ENCODE results near the gene SLC35F3.
A peak's percentile ranks its signal among the peaks of the same experiment; 100 is the strongest.

SLC35F3 gene

DNA sequence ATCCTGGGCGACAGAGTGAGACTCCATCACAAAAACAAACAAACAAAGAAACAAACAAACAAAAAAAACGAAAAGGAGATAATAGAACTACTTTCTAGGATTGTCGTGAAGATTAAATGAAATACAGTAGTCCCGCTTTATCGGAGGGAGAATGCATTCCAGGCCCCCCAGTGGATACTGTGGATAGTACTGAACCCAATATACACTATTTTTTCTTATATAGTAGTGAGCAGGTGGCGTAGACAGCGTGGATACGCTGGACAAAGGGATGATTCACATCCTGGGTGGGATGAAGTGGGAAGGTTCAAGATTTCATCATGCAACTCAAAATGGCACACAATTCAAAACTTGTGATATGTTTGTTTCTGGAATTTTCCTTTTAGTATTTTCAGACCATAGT lies 8.0 kb downstream of the SLC35F3 start:
- DNase-seq (ENCODE audit: low read depth, low spot score) = no peak

DNA sequence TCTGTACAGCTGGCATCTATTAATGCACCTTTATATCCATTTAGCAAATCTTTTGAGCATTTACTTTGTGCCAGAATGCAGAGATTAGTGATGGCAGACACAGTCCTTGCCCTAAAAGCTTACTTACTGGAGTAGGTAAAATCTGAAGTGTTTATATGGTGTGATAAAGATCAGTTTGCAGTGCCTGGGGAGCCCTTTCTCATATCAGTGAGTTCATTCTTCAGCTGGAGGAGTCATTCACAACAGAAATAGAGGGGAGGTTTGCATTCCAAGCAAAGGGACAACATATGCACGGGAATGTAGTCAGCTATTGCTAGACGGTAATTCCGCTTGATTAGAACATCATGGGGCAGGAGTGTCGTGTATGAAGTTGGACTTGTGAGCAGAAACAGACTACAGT lies 8.4 kb downstream of the SLC35F3 start:
- DNase-seq (ENCODE audit: low read depth, low spot score) = no peak

DNA sequence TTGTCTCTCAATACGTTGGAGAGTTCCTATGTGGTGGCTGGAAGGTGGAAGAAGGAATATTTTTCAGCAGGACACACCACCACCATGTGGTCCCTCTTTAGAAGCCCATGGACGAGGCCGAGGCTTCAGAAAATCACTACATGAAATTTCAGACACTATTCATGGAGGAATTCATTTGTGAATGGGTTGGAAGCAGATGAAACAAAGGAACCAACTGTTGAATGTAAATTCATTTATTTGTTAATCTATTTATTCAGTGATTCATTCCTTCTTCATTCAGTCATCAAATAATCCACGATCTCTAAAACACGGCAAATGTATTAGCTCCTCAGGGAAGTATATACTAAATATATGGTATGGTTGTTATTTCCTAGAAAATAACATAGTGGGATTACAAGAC lies 12.2 kb downstream of the SLC35F3 start:
- peak; percentile 66 for DNase-seq (ENCODE audit: low read depth, low spot score)

DNA sequence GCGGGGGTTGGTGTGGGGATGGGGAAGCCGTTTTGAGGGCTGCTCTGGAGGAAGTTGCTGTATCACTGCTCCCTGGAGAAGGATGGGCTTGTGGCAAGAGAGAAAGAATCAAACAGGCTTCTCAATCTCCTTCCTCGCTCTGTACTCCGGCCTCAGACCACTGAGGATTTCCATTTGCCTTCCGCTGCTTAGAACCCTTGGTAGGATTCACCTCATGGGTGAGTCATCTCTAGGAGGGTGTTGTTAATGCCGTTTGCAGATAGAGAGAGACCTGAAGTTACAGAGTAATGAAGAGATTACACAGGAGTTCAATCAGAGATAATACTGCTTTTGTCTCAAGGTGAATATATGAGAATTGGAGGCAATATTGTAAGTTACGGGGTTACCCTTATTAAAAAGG lies 15.3 kb downstream of the SLC35F3 start:
- DNase-seq (ENCODE audit: low read depth, low spot score) = no peak

DNA sequence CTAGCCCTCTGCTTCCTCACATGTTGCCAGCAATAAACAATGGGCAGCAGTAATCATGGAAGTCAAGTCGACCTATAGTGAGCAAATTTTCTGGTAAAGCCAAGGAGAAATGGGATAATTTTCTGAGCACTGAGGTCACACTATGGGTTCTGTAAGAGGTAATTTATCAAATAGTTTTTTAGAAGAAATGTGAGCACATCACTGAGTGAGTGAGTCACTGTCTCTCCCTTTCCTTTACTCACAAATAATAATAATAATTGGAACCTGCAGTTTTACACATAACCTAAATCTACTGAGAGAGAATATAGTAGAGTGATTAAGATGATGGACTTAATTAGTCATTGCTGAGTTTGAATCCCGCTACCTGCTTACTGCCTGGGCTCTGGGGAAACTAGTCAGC lies 23.6 kb downstream of the SLC35F3 start:
- DNase-seq (ENCODE audit: low read depth, low spot score) = no peak

DNA sequence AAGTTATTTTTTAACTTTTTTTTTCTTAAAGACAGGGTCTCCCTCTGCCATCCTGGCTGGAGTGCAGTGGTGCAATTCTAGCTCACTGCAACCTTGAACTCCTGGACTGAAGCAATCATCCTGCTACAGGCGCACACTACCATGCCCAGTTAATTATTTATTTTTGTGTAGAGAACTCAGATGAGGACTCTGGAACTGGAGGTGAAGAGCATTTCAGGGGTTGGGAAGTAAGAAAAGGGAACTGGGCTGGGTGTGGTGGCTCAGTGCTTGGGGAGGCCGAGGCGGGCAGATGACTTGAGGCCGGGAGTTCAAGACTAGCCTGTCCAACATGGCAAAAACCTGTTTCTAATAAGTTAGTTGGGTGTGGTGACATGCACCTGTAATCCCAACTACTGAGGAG lies 28.9 kb downstream of the SLC35F3 start:
- no peak for DNase-seq (ENCODE audit: low read depth, low spot score)

DNA sequence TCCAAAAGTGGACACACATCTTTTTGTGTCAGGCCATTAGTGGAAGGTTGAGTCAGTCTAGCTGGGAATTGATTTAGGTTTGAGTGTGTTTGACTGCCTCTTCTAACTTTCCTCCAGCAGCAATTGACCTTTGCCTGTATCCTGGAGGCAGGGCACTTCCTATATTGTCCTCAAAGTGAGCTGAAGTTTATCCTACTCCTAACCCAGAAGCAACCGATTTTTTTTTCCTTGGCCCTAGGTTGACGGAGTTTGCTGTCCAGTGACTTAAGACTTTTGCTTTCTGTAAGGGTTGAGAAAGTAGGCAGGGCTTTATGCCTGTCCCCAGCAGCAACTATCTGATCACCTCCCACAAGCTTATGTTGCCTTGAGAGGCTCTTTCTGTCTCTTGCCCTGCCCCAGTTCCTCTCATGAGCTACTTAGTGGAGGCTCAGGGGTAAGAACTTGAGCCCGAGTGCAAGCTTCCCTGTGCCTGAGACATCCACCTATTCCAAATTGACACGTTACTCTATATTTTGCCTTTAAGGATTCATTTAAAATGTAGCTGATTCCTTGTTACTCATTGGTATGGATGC lies 30.9 kb downstream of the SLC35F3 start:
- no peak for DNase-seq (ENCODE audit: low read depth, low spot score)

DNA sequence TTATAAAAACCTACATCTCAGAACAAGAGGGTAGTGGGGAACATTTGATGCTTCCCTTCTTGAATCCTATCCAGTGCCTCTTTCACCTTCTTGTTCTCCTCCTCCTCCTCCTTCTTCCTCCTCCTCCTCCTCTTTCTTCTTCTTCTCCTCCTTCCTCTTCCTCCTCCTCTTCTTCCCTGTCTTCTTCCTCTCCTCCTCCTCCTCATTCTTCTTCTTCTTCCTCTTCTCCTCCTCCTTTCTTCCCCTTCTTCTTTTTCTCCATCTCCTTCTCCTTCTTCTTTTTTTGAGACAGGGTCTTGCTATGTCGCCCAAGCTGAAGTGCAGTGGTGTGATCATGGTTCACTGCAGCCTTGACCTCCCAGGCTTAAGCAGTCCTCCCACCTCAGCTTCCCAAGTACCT lies 31.9 kb downstream of the SLC35F3 start:
- DNase-seq (ENCODE audit: low read depth, low spot score) = no peak

DNA sequence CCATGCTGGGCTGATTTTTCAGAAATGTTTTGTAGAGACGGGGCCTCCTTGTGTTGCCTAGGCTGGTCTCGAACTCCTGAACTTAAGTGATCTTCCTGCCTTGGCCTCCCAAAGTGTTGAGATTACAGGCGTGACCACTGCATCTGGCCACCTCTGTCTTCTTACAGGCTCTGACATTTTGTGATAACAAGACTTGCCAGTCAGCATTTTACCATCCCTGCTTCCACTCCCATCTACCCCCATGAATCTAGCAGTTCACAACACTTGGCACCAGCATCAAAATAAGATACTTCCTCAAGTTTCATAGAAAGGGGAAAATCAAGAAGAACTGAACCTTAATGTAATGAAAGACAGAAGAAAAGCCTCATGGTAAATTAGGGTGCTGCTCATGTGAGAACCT lies 32.4 kb downstream of the SLC35F3 start:
- no peak for DNase-seq (ENCODE audit: low read depth, low spot score)

DNA sequence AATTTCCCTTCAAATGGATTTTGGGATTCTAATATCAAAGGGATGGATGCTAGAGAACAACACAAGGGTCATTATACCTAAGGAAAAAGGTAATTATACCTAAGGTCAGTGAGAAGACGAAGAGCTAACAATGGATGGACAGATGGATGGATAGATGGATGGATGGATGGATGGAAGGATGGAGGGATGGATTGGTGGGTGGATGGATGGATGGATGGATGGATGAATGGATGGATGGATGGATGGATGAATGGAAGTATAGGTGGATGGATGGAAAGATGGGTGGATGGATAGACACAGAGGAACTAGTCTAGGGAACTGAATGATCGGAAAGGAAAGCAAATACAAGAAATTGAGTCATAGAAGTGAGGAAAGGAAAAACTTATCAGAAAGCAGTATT lies 34.0 kb downstream of the SLC35F3 start:
- no peak for DNase-seq (ENCODE audit: low read depth, low spot score)

DNA sequence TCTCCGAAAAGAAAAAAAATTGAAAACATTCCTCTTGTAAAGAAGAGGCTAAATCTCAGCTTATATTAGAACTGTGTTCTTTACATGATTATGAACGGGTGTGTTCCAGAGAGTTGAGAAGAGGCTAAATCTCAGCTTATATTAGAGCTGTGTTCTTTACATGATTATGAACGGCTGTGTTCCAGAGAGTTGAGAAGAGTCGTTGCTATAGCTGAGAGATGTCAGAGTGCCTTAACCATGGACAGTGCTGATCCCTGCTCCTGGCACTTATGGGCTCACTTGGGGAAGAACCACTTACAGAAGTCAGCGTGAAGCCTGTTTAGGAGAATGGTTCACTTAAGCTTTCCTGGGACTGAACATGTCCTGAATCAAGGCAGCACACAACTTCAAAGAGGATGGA lies 35.0 kb downstream of the SLC35F3 start:
- no peak for DNase-seq (ENCODE audit: low read depth, low spot score)

DNA sequence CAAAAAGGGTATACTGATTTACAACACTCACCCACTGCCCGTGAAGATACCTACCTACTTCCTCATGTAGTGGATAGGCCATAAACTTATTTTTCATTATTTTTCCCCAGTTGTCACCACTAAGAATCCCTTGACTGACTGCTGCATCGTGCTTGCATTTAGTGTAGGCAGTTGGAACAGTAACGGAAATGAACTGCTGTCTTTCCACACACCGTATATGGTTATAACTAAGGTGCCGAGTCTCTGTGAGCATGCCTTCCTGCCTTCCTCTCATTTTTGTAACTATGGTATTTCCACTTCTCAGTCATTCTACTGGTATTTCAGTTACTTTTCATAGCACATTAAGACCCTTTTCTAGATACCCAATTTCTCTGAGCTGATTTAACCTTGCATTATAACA lies 36.4 kb downstream of the SLC35F3 start:
- no peak for DNase-seq (ENCODE audit: low read depth, low spot score)

DNA sequence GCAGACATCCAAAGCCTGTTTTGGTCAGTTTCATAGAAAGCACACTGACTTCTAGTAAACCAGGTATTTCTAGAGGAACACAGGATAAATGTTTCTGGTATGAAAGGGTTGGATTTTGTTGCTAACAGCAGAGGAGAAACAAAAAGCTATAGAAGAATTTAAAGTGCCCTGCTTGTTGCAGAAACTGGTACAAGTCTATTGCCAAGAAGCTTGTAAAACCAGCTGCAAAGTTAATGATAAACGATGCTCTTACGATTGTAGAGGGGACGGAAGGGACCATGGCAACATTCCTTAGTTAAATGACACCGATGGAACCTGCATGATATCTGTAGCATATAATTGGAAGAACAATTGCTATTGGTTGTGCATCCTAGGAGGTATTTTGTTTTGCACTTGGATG lies 40.1 kb downstream of the SLC35F3 start:
- DNase-seq (ENCODE audit: low read depth, low spot score) = no peak

DNA sequence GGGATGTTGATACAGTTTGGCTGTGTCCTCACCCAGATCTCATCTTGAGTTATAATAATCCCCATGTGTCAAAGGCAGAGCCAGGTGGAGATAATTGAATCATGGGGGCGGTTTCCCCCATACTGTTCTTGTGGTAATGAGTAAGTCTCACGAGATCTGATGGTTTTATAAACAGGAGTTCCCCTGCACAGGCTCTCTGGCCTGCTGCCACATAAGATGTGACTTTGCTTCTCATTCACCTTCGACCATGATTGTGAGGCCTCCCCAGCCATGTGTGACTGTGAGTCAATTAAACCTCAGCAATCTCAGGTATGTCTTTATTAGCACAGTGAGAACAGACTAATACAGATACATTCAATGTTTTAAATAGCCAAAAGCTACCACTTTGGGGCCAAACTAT lies 41.1 kb downstream of the SLC35F3 start:
- DNase-seq (ENCODE audit: low read depth, low spot score) = peak; percentile 79

DNA sequence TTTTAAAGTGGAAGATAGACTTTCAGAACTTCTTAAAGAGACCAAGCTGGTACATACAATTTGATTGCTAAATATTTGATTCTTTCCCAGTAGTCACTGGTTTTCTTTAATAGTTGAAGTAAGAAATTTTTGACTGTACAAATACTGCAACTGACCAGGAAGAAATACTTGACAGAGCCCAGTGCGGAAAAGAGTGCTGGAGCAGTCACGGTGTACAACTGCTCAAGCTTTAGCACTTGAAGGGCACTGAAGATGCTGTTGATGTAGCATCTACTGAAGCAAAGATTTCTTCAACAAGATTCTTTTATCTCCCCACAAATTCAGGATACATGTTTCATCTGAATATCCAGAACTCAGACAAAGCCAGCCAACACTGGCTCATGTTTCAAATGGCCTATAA lies 41.5 kb downstream of the SLC35F3 start:
- DNase-seq (ENCODE audit: low read depth, low spot score) = no peak

DNA sequence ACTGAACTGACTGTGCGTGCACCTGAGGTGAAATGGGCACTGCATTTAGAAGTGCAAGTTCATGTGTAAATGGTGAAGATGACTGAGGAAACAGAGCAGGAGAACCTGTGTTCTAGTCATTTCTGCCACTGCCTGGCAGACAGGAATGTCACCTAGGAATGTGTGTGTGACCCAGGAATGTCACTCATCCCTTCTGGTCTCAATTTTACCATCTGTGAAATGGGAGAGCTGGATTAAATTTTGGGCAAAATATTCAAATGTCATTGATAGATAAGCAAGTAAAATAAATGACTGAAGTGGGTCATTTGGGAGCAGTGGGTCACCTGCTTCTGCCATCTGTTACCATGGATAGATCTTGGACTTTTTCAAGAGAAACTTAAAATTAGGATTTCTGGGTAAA lies 42.2 kb downstream of the SLC35F3 start:
- no peak for DNase-seq (ENCODE audit: low read depth, low spot score)

DNA sequence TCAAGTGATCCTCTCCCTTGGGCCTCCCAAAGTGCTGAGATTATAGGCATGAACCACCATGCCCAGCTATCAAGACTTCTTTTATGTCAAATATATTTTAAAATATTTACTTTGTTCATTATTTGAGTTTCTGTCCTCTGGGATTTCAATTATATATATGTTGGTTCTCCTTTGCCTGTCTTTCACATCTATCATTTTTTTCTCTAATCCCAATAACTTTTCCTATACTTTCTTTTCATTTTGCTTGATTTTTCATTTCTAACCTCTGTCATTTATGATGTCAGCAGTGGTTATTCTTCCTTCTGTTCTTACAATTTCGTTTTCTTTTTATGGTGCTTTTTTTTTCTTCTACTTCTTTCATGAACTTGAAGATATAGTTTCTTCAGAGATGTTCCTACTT lies 47.3 kb downstream of the SLC35F3 start:
- no peak for DNase-seq (ENCODE audit: low read depth, low spot score)

DNA sequence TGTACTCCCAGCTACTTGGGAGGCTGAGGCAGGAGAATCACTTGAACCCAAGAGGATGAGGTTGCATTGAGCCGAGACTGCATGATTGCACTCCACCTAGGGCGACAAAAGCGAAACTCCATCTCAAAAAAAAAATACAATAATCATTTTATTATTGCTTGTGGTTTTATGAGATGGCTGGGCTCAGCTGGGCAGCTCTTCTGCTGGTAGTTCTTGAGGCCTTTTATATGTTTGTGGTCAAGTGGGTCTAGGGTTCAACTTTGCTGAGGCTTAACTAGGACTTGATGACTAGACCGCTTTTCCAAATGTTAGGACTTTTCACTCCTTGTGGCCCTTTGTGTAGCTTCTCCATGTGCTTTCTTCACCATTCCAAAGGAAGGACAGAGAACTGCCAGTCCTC lies 53.2 kb downstream of the SLC35F3 start:
- DNase-seq (ENCODE audit: low read depth, low spot score) = no peak

DNA sequence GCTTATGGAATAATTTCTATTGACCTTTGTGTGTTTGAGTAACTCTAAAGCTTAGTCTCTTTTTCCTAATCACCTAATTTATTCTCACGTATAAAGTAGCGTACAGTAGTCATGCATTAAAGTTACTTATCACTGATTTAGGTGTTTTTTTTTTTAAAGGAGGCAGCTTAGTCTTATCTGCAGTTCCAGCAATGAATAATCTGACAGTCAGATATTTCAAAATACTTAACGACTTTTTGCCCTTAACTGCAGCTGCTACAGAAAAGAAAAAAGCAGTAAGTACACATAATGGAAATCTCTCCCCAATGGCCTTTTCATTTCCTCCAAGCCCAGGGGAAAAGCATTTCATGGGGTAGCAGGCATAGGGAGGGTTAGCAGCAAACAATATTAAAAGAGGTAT lies 54.6 kb downstream of the SLC35F3 start:
- no peak for DNase-seq (ENCODE audit: low read depth, low spot score)

DNA sequence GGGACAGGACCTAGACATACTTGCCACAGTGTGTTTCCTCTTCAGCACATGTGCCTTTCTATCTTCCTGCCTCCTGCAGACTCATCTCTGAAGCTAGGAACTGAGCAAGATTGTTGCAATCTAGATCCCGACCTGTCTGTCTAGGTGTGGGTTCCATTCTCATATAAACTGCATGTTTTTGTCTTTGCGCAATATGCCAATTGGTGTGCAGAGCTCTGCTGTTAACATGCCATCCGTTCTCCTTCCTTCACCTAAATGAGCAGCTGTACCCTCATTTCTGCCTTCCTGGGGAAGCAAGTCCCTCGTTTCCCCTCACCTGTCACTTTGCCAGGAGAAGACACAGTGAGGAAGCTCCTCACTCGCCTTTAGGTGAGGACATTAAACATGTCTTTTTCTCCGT lies 55.5 kb downstream of the SLC35F3 start:
- DNase-seq (ENCODE audit: low read depth, low spot score) = no peak

DNA sequence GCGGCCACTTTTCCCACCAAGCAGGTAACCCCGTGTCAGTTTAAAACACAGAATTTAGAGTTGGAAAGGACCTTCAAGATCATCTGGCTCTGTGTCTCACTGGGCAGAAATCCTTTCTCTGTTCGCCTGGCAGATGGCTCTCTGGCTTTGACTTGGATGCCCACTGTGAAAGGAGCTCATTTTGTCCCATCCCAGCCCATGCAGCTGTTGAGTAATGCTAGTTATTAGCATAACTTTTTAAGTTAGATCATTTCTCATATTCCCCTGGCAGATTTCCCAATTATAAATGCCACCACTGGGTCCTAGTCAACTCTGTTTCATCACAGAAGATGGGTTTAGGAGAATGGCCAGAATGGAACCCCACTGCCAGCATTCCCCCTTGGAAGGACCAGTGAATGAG lies 55.9 kb downstream of the SLC35F3 start:
- DNase-seq (ENCODE audit: low read depth, low spot score) = no peak

DNA sequence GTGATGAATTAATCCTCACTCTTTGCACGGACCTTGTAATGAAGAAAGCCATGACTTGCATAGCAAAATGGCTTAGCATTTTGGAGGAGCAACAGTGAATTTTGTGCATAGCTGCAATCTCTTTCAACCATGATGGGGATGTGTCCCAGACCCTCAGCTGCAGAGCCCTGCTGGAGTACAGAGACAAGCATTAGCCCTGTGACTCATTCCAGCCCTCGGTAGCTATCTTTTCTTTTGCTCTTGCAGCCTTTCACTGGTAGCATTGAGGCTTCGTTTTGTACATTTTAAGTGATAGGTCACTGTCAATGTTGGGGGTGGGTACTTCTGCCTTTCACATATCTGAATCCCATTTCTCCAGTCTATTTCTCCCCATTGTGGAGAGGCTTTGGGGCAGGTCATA lies 58.4 kb downstream of the SLC35F3 start:
- DNase-seq (ENCODE audit: low read depth, low spot score) = peak; percentile 17

DNA sequence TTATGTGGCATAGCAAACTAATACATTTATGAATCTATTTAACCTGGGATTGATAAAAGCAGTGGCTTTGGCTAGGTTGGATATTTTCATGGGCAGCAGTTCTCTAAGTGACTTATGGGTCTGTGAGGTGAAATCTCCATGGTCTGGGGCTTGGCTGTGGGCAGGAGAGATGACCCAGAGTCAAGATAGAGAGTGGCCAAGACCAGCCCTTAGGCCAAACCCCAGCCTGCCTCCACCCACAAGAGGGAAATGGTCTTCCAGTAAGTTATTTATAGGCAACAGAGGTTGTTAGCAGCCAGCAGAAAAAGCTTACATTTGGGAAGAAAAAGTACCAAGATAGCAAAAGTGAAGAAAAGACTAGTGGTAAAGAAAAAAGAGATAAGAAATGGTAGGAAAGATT lies 61.4 kb downstream of the SLC35F3 start:
- DNase-seq (ENCODE audit: low read depth, low spot score) = no peak

DNA sequence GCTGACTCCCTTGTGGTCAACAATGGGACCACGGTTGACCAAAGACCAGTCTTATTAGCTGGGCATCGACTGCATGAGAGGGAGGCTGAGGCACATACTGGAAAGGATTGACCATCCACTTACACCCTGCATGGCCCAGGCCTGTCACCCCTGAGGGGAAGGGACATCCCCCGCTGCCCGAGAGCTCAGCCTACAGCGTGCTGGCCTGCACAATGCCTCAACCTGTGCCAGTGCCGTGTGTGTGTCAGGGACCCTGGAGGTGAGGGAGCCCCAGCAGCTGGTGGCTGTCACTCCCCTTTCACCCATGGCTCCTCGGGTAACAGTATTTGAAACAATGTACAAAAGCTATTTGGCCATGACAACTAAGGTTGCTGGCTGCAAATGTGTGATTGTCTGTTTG lies 67.3 kb downstream of the SLC35F3 start:
- DNase-seq (ENCODE audit: low read depth, low spot score) = no peak

DNA sequence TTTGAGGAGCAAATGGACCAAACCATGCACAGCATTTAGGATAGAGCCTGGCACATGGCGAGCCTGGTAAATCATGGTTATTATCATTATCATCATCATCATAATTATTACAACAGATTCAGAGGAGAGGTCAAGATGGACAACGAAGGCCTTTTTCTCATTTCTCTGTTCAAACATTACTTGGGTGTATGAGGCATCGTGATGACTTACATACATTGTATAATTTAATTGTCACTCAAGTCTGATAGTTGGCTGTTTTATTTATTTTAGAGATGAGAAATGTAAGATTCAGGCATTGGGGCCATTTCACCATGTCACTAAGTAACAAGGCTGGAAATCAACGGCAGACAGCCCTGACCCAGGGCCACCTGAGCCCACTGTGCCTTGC lies 68.1 kb downstream of the SLC35F3 start:
- no peak for DNase-seq (ENCODE audit: low read depth, low spot score)
